HCT116 (cell line): ENCODE measurements around the gene KERA.

Experiments used
- ATF3 ChIP-seq: IDR thresholded peaks from 2 replicates; pipeline ENCODE4 v1.6.1; 2012
- CBX3 ChIP-seq: IDR thresholded peaks from 2 replicates; pipeline ENCODE4 v1.6.1; 2012; ENCODE audit warnings: low read depth
- CEBPB ChIP-seq: IDR thresholded peaks from 2 replicates; pipeline ENCODE4 v1.6.1; 2012; ENCODE audit warnings: low read depth
- CTCF ChIP-seq, 3 experiments: fragments of 200-600 bp in 1 of 3; sonication (generic) in 1 of 3; IDR thresholded peaks in 2 of 3; conservative IDR thresholded peaks in 1 of 3; 2 replicates each; pipeline ENCODE4 v1.5.1; 2012 to 2017; ENCODE audit warnings: low read depth in 2 of 3, low read length in 2 of 3, antibody characterized with exemption in 1 of 3, borderline replicate concordance in 1 of 3, control low read depth in 1 of 3, mild to moderate bottlenecking in 1 of 3, mixed read lengths in 1 of 3, mixed run types in 1 of 3, moderate library complexity in 1 of 3; ENCODE audit not compliant: insufficient read depth in 1 of 3
- EZH2phosphoT487 ChIP-seq: fragments of 200-600 bp; IDR thresholded peaks from 2 replicates; pipeline ENCODE4 v1.6.1; 2018; ENCODE audit warnings: antibody characterized with exemption, borderline replicate concordance
- JUND ChIP-seq: IDR thresholded peaks from 2 replicates; pipeline ENCODE4 v1.6.1; 2012
- POLR2A ChIP-seq: IDR thresholded peaks from 2 replicates; pipeline ENCODE4 v1.7.0; 2011; ENCODE audit warnings: borderline replicate concordance; ENCODE audit not compliant: insufficient read depth, insufficient read length; ENCODE audit errors: extremely low read depth
- POLR2AphosphoS5 ChIP-seq: IDR thresholded peaks from 2 replicates; pipeline ENCODE4 v1.6.1; 2011; ENCODE audit warnings: mild to moderate bottlenecking, low read depth, low read length, moderate library complexity
- REST ChIP-seq: IDR thresholded peaks from 2 replicates; pipeline ENCODE4 v1.6.1; 2012; ENCODE audit warnings: low read depth
- SP1 ChIP-seq: IDR thresholded peaks from 2 replicates; pipeline ENCODE4 v1.6.1; 2012; ENCODE audit warnings: low read depth

- TF ChIP-seq SP1, result no peak
- TF ChIP-seq CTCF (IDR thresholded peaks at IDR 0.05 in 2 of 3, conservative IDR thresholded peaks at IDR 0.05 in 1 of 3; ENCODE audit: borderline replicate concordance in 1 of 3, insufficient read depth in 1 of 3, low read depth in 2 of 3, low read length in 2 of 3), result no peak
- TF ChIP-seq CEBPB, result no peak
- TF ChIP-seq REST, result no peak
- TF ChIP-seq POLR2A, result no peak
- TF ChIP-seq EZH2phosphoT487, result no peak
- TF ChIP-seq CBX3, result no peak
- TF ChIP-seq JUND, result no peak
- no peak for TF ChIP-seq POLR2AphosphoS5
- TF ChIP-seq ATF3, result no peak
Measured at GRCh38 chr12:91074851-91075250, 17.0 kb upstream of the KERA start.
